Myocyte (in vitro differentiated cells): Measurements from ENCODE around the gene TOM1L1. TPM values are rescaled to one million over a fixed set of nuclear protein-coding genes. Genes with fewer than 3 reads are reported as not detected.

ENCODE experiments used
- DNase-seq: peaks from one replicate; pipeline ENCODE4 v3.0.0-alpha.2; 2012; ENCODE audit warnings: low read depth
- total RNA-seq: library from RNA; depleted of rRNA; stranded (reverse); fragments of >200 nt; gene quantifications from 2 replicates; pipeline ENCODE4 v1.2.3, GENCODE V29; 2014

Gene TOM1L1
- total RNA-seq, 1 donor from 2014 or later: 29.1 TPM

GRCh38 chr17:54945231-54945630, 44.6 kb downstream of the TOM1L1 start:
- no peak for DNase-seq

GRCh38 chr17:54945671-54946070, 45.0 kb downstream of the TOM1L1 start:
- DNase-seq: peak; percentile 41

GRCh38 chr17:54947396-54947795, 46.7 kb downstream of the TOM1L1 start:
- DNase-seq: no peak

GRCh38 chr17:54948380-54948779, 47.7 kb downstream of the TOM1L1 start:
- peak; percentile 97 for DNase-seq

- DNase-seq: peak; percentile 57
Measured at GRCh38 chr17:54950116-54950515, 49.5 kb downstream of the TOM1L1 start.

- no peak for DNase-seq
Measured at GRCh38 chr17:54951286-54951685, 50.6 kb downstream of the TOM1L1 start.

GRCh38 chr17:54956791-54957190, 56.1 kb downstream of the TOM1L1 start:
- DNase-seq: no peak

- DNase-seq: peak; percentile 59
Measured at GRCh38 chr17:54967621-54968261, 67.1 kb downstream of the TOM1L1 start.

- peak; percentile 98 for DNase-seq
Measured at GRCh38 chr17:54968262-54968987, 67.8 kb downstream of the TOM1L1 start, which contains the start of the genes COX11 and STXBP4. Gene COX11, minus strand, starts transcription at chr17:54968654. Its CDS starts 8 bp downstream, at chr17:54968646. Gene STXBP4, plus strand, starts transcription at chr17:54968765. Its CDS starts 17,455 bp downstream, at chr17:54986220.

- DNase-seq: peak; percentile 74
Measured at GRCh38 chr17:54968988-54969332, 68.3 kb downstream of the TOM1L1 start.

GRCh38 chr17:54969658-54970572, 69.3 kb downstream of the TOM1L1 start:
- DNase-seq: no peak

- no peak for DNase-seq
Measured at GRCh38 chr17:54971147-54971546, 70.5 kb downstream of the TOM1L1 start.

GRCh38 chr17:54971901-54972300, 71.2 kb downstream of the TOM1L1 start:
- no peak for DNase-seq

GRCh38 chr17:54972406-54973138, 71.9 kb downstream of the TOM1L1 start:
- no peak for DNase-seq

- no peak for DNase-seq
Measured at GRCh38 chr17:54974759-54975158, 74.1 kb downstream of the TOM1L1 start.

- DNase-seq: no peak
Measured at GRCh38 chr17:54976316-54976715, 75.7 kb downstream of the TOM1L1 start.

GRCh38 chr17:54977744-54978143, 77.1 kb downstream of the TOM1L1 start:
- no peak for DNase-seq

GRCh38 chr17:54979657-54980056, 79.0 kb downstream of the TOM1L1 start:
- DNase-seq: no peak

GRCh38 chr17:54980375-54980774, 79.7 kb downstream of the TOM1L1 start:
- DNase-seq: no peak

- DNase-seq: peak; percentile 30
Measured at GRCh38 chr17:54982399-54982798, 81.7 kb downstream of the TOM1L1 start.

GRCh38 chr17:54983260-54983659, 82.6 kb downstream of the TOM1L1 start:
- DNase-seq: no peak
